ENCODE results near the gene SCNN1G.

Gene SCNN1G

GRCh38 chr16:23152386-23153178 lies 30.0 kb upstream of the SCNN1G start:
- no peak for DNase-seq

DNA sequence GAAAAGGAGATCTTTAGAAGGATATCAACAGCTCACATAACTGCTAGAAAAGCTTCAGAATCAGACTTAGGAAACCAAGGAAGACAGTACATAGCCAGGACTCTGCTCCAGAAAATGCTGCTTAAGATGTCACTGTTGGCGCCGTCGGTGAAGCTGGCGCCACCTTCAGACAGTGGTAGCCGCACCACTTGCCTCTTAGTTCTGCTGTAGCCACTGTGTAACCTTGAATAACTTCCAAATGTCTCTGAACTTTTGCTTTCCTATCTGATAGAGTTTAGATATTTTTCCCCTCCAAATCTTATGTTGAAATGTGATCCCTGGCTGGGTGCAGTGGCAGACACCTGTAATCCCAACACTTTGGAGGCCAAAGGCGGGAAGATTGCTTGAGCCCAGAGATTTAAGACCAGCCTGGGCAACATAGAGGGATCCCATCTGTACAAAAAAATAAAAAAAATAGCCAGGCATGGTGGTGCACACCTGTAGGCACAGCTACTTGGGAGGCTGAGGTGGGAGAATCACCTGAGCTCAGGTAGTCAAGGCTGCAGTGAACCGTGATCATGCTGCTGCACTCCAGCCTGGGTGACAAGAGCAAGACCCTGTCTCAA lies 27.0 kb upstream of the SCNN1G start:
- DNase-seq, result no peak

GRCh38 chr16:23156110-23156509 lies 26.4 kb upstream of the SCNN1G start:
- DNase-seq, result no peak

- DNase-seq, result no peak
Measured at GRCh38 chr16:23156946-23157460, 25.5 kb upstream of the SCNN1G start.

DNA sequence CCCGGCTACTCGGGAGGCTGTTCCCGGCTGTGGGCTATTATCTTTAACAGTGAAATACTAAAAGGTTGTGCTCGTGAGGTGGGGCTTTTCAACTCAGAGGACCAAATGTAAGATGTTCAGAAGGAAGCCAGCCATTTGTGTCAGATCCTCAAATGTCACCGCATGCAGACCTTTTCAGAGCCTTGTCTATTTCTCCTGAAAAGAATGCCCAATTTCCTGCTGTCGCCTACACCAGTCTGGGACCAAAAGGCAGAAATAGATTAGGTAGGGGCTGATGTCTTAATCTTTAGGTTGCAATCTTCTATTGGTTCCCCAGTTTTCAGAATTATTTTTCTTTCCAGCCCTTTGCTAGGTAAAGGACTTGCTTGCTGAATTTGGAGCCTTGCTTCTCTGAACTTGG lies 24.4 kb upstream of the SCNN1G start:
- no peak for DNase-seq

DNA sequence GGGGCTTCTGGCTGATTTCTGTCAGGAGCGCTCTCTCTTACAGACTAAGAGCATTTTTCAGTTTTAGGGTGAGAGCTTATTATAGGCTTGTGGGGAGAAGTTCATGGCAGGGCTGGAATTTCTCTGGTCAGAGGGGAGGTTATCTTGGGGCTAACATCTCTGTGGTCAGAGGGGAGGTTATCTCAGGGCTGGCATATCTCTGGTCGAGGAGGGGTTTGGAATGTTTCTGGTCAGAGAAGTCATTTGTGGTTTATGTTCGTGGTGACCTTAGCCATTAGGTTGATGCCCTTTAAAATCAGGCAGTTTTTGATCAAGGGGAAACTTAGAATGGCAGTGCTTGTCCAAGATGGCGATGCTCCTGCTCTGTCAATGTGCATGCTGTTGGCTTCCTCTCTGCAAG lies 22.5 kb upstream of the SCNN1G start:
- DNase-seq, result no peak

DNA sequence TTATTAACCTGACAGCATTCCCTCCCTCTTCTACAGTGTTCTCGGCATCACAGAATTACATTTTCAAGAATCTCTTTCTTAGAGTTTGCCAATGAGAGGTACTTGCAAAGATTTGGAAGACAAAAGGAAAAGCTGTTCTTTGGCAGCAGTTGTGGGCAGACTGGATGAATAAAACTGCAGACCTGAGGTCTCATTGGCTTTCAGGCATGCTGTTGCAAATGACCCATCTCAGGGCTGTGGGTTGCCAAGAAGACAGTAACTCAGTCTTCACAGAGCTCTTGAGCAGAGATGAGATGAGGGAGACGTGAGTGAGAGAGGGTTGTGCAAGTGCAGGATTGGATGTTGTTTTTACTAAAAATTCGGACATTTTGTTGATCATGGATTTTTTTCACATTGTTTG lies 22.0 kb upstream of the SCNN1G start:
- DNase-seq, result no peak

DNA sequence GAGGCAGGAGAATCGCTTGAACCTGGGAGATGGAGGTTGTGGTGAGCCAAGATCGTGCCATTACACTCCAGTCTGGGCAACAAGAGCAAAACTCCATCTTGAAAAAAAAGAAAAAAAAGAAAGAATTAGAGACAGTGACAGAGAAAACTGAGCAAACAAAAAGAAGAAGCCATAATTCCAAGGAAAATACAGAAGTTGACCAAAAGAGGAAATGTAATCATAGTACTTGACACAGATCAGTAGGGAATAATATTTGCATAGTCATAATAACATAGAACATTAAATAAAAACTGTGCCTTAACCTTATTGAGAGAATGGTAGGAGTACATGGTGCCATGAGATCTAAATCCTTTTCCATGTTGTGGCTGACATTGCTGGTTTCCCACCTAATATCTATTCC lies 18.6 kb upstream of the SCNN1G start:
- no peak for DNase-seq

- no peak for DNase-seq
Measured at GRCh38 chr16:23164736-23165135, 17.8 kb upstream of the SCNN1G start.

GRCh38 chr16:23172583-23172982 lies 10.0 kb upstream of the SCNN1G start:
- no peak for DNase-seq

DNA sequence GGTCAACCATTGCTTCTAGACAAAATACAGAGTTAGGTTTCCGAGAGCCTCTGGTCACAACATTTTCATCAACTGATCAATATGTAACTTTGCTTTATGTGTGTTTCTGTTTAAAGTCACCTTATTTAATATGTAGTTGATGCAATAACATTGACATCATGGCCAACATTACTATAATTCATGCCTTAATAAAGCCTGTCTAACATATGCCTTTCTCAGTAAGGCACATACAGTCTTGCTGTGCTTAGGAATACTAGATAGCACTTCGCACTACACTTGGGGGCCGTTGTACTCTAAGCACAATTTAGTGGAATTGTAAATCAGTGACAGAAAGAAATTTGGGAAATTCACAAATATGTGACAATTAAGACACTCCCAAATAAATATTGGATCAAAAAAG lies 9.6 kb upstream of the SCNN1G start:
- DNase-seq, result no peak

DNA sequence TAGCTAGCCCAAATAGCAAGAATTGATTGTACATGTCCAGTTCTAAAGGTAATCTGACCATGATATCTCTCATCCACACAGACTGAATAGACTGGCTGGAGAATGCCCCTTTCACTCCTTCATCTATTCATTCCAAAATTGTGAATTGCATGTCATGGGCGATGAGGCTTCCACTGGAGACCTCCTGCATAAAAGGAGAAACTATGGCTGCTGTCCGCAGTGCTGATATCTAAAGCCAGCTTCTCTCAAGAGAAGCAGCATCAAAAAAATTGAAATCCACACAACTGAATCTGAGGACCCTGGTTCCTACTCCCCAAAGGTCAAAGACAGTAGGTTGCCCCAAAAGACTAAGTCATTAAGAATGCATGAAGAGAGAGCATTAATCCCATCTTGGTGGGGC lies 7.9 kb upstream of the SCNN1G start:
- DNase-seq, result no peak

GRCh38 chr16:23175651-23176050 lies 6.9 kb upstream of the SCNN1G start:
- DNase-seq, result no peak

DNA sequence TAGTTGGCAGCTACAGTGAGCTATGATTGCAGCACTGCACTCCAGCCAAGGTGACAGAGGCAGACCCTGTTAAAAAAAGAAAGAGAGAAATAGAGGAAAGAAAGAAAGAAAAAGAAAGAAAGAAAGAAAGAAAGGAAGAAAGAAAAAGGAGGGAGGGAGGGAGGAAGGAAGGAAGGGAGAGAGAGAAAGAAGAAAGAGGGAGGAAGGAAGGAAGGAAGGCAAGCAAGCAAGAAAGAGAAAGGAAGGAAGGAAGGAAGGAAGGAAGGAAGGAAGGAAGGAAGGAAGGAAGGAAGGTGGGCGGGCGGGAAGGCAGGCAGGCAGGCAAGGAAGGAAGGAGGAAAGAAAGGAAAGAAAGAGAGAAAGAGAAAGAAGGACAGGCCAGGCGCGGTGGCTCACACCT lies 1.0 kb upstream of the SCNN1G start:
- DNase-seq, result no peak

DNA sequence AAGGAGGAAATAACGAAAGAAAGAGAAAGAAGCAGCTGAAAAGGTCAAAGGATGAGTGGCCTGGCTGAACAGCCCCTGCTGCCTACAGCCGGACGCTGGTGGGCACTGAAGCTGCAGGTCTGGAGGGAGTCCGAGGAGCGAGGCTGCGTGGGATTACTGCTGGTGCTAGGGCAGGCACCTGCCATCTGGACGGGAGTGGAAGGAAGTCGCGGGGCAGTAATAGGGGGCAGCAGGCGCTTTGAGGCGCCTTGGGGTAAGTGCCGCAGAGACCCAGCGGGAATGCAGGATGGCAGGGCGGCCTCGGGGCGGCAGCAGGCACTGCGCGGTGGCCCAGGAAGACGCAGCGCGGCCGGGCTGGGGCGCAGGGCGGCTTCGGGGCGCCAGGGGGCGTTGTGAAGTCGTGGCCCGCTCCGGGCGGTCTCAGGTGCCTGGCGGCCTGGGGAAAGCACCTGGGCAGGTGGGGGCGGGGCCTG lies 303 bp upstream of the SCNN1G start:
- DNase-seq, result peak; percentile 32

DNA sequence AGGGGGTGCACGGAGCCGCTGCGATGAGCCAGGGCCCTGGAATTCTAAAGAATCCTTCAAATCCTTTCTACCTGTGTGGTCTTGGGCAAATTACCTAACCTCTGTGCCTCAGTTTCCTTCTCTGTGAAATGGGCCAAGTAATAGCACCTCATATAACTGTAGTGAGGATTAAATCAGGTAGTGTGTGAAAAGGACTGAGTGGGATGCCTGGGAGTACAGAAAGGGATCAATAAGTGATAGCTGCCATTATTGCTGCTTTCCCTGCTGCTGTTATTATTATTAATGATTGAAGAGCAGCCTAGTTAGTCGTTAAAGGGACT lies 958 bp downstream of the SCNN1G start:
- no peak for DNase-seq

- no peak for DNase-seq
Measured at GRCh38 chr16:23185656-23186055, 3.1 kb downstream of the SCNN1G start.

DNA sequence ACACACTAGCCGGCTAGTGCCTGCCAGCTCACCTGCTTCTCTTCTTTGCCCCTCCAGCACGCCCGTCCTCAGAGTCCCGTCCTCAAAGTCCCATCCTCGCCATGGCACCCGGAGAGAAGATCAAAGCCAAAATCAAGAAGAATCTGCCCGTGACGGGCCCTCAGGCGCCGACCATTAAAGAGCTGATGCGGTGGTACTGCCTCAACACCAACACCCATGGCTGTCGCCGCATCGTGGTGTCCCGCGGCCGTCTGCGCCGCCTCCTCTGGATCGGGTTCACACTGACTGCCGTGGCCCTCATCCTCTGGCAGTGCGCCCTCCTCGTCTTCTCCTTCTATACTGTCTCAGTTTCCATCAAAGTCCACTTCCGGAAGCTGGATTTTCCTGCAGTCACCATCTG lies 3.6 kb downstream of the SCNN1G start:
- no peak for DNase-seq

DNA sequence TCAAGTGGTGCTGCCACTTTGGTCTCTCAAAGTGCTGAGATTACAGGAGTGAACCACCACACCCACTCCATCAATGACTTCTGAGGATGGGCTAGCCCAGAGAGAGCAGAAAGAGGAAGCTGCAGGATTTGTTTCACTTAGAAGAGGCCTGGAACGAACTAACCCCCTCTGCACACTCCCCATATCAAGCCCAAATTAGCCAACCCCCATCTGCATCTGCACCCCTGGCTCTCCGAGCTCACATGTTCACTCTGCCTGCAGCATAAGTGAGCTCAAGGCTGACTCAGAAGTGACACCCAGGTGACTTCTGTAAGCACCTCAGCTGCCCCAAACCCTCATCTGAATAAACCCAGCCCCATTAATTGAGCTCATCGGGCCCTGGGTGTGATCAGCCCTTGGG lies 4.8 kb downstream of the SCNN1G start:
- DNase-seq, result no peak

- no peak for DNase-seq
Measured at GRCh38 chr16:23188911-23189310, 6.4 kb downstream of the SCNN1G start.

GRCh38 chr16:23194497-23195221 lies 12.1 kb downstream of the SCNN1G start:
- DNase-seq, result no peak

- no peak for DNase-seq
Measured at GRCh38 chr16:23195366-23195978, 12.9 kb downstream of the SCNN1G start.

DNA sequence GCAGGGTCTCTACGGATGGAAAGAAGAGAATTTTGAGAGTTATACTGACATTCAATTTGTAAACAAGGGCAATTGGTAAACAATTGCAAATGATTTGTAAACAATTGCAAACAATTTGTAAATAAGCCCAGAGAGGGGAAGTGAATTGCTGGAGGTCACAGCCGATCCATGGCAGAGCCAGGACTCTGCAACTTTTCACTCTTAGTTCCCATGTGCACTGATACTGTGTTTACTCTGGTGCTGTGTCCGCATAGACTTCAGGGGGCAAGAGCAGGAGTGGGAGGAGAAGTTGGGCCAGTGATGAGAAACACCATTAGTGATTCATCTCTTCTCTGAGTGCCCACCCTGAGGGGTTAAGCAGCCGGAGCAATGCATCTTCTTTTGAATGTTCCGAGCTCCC lies 14.0 kb downstream of the SCNN1G start:
- no peak for DNase-seq

All from activated gamma-delta T cell (primary cell).